ENCODE measurements around the gene SYNE4.

Gene SYNE4

GRCh38 chr19:35990156-35990555, 18.5 kb downstream of the SYNE4 start:
- peaks cover 8% of the 10 kb centered on the region for H3K4me1 ChIP-seq (ENCODE audit: control insufficient read depth, insufficient read depth, low read length)
- POLR2A ChIA-PET = no interaction called here
- H3K27ac ChIP-seq (ENCODE audit: extremely low read depth, low read depth, low read length) = no peak overlapping the region
- H3K9me3 ChIP-seq (ENCODE audit: control insufficient read depth, insufficient read depth, low read depth, low read length) = no peaks in the 10 kb centered on the region
- H3K36me3 ChIP-seq (ENCODE audit: control insufficient read depth in 2 of 2, insufficient read depth in 1 of 2, low read length in 2 of 2) = no peaks in the 10 kb centered on the region
- no peak overlapping the region for H3K4me3 ChIP-seq (ENCODE audit: low read depth, low read length)
- TF ChIP-seq ZNF501 (tag by site-specific recombination; IDR thresholded peaks at IDR 0.05) (no peak), ZNF324 (tag by site-specific recombination; IDR thresholded peaks at IDR 0.05) (no peak), ZNF112 (tag by site-specific recombination; IDR thresholded peaks at IDR 0.05) (no peak), EGR2 (tag by site-specific recombination; IDR thresholded peaks at IDR 0.05; ENCODE audit: low read depth) (peak; percentile 46; the same call in 1 of the 2 replicates), SP3 (tag by site-specific recombination; IDR thresholded peaks at IDR 0.05) (no peak), ZFHX2 (tag by site-specific recombination; conservative IDR thresholded peaks at IDR 0.05) (peak; percentile 37), ZNF558 (tag by site-specific recombination; IDR thresholded peaks at IDR 0.05) (no peak), MZF1 (tag by site-specific recombination; IDR thresholded peaks at IDR 0.05; ENCODE audit: borderline replicate concordance) (no peak), ZNF518A (tag by site-specific recombination; conservative IDR thresholded peaks at IDR 0.05; ENCODE audit: low read depth) (no peak), ZNF555 (tag by site-specific recombination; conservative IDR thresholded peaks at IDR 0.05) (no peak), ZNF398 (tag by site-specific recombination; IDR thresholded peaks at IDR 0.05) (no peak)
- CTCF ChIA-PET = interaction anchor here (0.6 to 1.2 kb wide), 5 partner anchors 10 to 1988 kb away, joined by 3 to 4 read pairs (median 3); no protein-coding TSS in a partner anchor

GRCh38 chr19:35988824-35989223, 19.8 kb downstream of the SYNE4 start:
- CTCF ChIA-PET = interaction anchor here (0.7 to 2.2 kb wide), 3 partner anchors 9 to 42 kb away, joined by 3 to 9 read pairs (median 3); no protein-coding TSS in a partner anchor

More at GRCh38 chr19:35988824-35989223, 19.8 kb downstream of the SYNE4 start:
- POLR2A ChIA-PET = no interaction called here
- Histone ChIP-seq H3K4me3 (ENCODE audit: low read depth, low read length) (no peak overlapping the region), H3K4me1 (ENCODE audit: control insufficient read depth, insufficient read depth, low read length) (peaks cover 8% of the 10 kb centered on the region), H3K27ac (ENCODE audit: extremely low read depth, low read depth, low read length) (no peak overlapping the region), H3K36me3 (ENCODE audit: control insufficient read depth in 2 of 2, insufficient read depth in 1 of 2, low read length in 2 of 2) (no peaks in the 10 kb centered on the region), H3K9me3 (ENCODE audit: control insufficient read depth, insufficient read depth, low read depth, low read length) (no peaks in the 10 kb centered on the region)
- TF ChIP-seq ZNF664 (tag by site-specific recombination; IDR thresholded peaks at IDR 0.05) = peak; percentile 98
- peak; percentile 100 for TF ChIP-seq RBAK (tag by site-specific recombination; IDR thresholded peaks at IDR 0.05)
- no peak for TF ChIP-seq GLI2 (tag by site-specific recombination; IDR thresholded peaks at IDR 0.05; ENCODE audit: borderline replicate concordance, low read depth)
- no peak for TF ChIP-seq ZNF221 (tag by site-specific recombination; IDR thresholded peaks at IDR 0.05; ENCODE audit: borderline replicate concordance)
- TF ChIP-seq ZNF354C (tag by site-specific recombination; IDR thresholded peaks at IDR 0.05; ENCODE audit: borderline replicate concordance, low read depth) = no peak
- TF ChIP-seq ZNF280D (tag by site-specific recombination; IDR thresholded peaks at IDR 0.05) = peak; percentile 57; the same call in 1 of the 2 replicates

All from HEK293 (cell line).